Measurements from ENCODE around the gene CNTN5. TPM values are rescaled to one million over a fixed set of nuclear protein-coding genes. Genes with fewer than 3 reads are reported as not detected.

Gene CNTN5
- total and polyA plus RNA-seq, 2 donors (not counting 1 experiment from before 2014, with no cell fraction given), result not detected

DNA sequence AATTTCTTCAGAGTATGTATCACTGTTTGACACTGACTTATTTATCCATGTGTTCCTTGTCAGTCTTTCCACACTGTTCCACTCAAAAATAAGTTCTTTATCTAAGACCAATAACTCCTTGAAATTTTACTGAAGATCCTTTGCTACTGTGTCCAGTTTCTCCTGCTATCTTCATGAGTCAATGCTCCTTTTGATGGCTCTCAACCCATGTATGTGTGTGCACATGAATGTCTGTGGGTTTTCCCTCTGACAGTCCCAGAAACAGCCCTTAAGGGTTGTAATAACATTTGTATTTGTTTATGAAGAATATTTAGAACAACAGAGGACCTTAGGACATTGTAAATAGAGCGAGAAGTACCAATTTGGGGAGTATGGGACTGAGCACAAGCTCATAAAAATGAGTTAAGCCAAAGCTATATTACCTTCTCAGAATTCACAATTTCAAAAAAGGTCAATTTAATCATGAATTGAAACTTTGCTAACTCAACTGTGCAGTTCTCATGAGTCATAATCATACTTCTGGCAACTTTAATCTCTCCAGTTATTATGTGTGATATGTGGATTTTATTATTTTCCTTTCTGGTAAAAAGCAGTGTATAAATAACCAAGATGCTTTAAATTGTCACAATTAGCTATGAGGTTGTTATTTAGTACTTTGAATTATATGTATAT is 533.6 kb downstream of the CNTN5 start:
- no peak for DNase-seq
- no CpG with 5 or more reads among the region's 1 CpG for WGBS (ENCODE audit: insufficient coverage)
- H3K4me1 ChIP-seq (ENCODE audit: control insufficient read depth in 2 of 2, insufficient read depth in 2 of 2, low read length in 2 of 2), result no peaks in the 10 kb centered on the region
- TF ChIP-seq EZH2 (IDR thresholded peaks at IDR 0.05; ENCODE audit: borderline replicate concordance, insufficient read depth, low read depth, low read length, poor library complexity, severe bottlenecking), result no peak
- TF ChIP-seq, protein P1, sequence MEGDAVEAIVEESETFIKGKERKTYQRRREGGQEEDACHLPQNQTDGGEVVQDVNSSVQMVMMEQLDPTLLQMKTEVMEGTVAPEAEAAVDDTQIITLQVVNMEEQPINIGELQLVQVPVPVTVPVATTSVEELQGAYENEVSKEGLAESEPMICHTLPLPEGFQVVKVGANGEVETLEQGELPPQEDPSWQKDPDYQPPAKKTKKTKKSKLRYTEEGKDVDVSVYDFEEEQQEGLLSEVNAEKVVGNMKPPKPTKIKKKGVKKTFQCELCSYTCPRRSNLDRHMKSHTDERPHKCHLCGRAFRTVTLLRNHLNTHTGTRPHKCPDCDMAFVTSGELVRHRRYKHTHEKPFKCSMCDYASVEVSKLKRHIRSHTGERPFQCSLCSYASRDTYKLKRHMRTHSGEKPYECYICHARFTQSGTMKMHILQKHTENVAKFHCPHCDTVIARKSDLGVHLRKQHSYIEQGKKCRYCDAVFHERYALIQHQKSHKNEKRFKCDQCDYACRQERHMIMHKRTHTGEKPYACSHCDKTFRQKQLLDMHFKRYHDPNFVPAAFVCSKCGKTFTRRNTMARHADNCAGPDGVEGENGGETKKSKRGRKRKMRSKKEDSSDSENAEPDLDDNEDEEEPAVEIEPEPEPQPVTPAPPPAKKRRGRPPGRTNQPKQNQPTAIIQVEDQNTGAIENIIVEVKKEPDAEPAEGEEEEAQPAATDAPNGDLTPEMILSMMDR (IDR thresholded peaks at IDR 0.05), result no peak
- no peaks in the 10 kb centered on the region for H3K27me3 Mint-ChIP-seq
- H3K4me3 Mint-ChIP-seq, result no peak overlapping the region
- no peak overlapping the region for H3K4me2 ChIP-seq (replicated peaks; ENCODE audit: low read depth, low read length, poor library complexity, severe bottlenecking)
- ATAC-seq (ENCODE audit: low read depth), result no peak
- H3K27ac ChIP-seq (ENCODE audit: low read length in 2 of 2), result no peak overlapping the region
- H3K4me3 ChIP-seq (ENCODE audit: control extremely low read depth in 1 of 5, extremely low read depth in 1 of 5, insufficient read depth in 1 of 5, low read depth in 2 of 5, low read length in 4 of 5), result no peak overlapping the region
- no peaks in the 10 kb centered on the region for H3K79me2 ChIP-seq (ENCODE audit: control insufficient read depth, insufficient read depth, low read length)
- no peak overlapping the region for H3K9ac ChIP-seq (ENCODE audit: low read length)
- no peaks in the 10 kb centered on the region for H3K9me3 Mint-ChIP-seq (ENCODE audit: insufficient read depth)
- H4K20me1 ChIP-seq (ENCODE audit: control insufficient read depth, insufficient read depth, low read length, poor library complexity, severe bottlenecking), result no peaks in the 10 kb centered on the region
- H3K4me1 Mint-ChIP-seq, result no peaks in the 10 kb centered on the region
- H3K36me3 ChIP-seq (replicated peaks in 1 of 2; ENCODE audit: control extremely low read depth in 1 of 2, control insufficient read depth in 1 of 2, extremely low read depth in 1 of 2, insufficient read depth in 2 of 2, low read length in 1 of 2), result no peaks in the 10 kb centered on the region
- no peak overlapping the region for H2AFZ ChIP-seq (ENCODE audit: insufficient read depth, low read depth, low read length, poor library complexity, severe bottlenecking)
- no peaks in the 10 kb centered on the region for H3K9me3 ChIP-seq (ENCODE audit: control extremely low read depth in 1 of 3, control insufficient read depth in 2 of 3, insufficient read depth in 1 of 3, low read length in 2 of 3)
- ChIA-PET POLR2A (no interaction called here), CTCF (no interaction called here)
- intact Hi-C loops (cut with micrococcal nuclease), result no loop called here
- no peak overlapping the region for H3K27ac Mint-ChIP-seq
- no peaks in the 10 kb centered on the region for H3K27me3 ChIP-seq (replicated peaks in 1 of 4; ENCODE audit: control extremely low read depth in 1 of 4, control insufficient read depth in 3 of 4, insufficient read depth in 4 of 4, low read length in 3 of 4)

DNA sequence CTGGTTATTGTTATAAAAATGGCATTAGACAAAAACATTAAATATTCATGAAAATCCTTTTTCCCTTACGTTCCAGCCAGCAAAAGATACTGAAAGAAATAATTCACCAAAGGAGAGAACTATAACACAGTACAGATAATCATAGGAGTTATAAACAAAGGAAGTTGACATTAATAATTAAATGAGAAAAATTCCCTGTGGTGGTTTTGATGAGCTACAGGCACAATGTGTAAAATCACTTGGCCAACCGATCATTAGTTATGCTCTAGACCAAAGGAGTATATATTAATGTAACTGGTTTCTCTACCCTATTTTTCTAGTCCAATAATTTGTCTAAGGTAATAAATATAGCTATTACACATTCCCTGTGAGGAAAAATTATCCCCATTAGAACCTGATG is 534.7 kb downstream of the CNTN5 start:
- TF ChIP-seq EZH2 (IDR thresholded peaks at IDR 0.05; ENCODE audit: borderline replicate concordance, insufficient read depth, low read depth, low read length, poor library complexity, severe bottlenecking), result no peak
- TF ChIP-seq, protein P1 (IDR thresholded peaks at IDR 0.05), result no peak
- Histone ChIP-seq H3K36me3 (replicated peaks in 1 of 2; ENCODE audit: control extremely low read depth in 1 of 2, control insufficient read depth in 1 of 2, extremely low read depth in 1 of 2, insufficient read depth in 2 of 2, low read length in 1 of 2) (no peaks in the 10 kb centered on the region), H3K27ac (ENCODE audit: low read length in 2 of 2) (no peak overlapping the region), H4K20me1 (ENCODE audit: control insufficient read depth, insufficient read depth, low read length, poor library complexity, severe bottlenecking) (no peaks in the 10 kb centered on the region), H3K9ac (ENCODE audit: low read length) (no peak overlapping the region), H3K79me2 (ENCODE audit: control insufficient read depth, insufficient read depth, low read length) (no peaks in the 10 kb centered on the region), H3K27me3 (replicated peaks in 1 of 4; ENCODE audit: control extremely low read depth in 1 of 4, control insufficient read depth in 3 of 4, insufficient read depth in 4 of 4, low read length in 3 of 4) (no peaks in the 10 kb centered on the region), H2AFZ (ENCODE audit: insufficient read depth, low read depth, low read length, poor library complexity, severe bottlenecking) (no peak overlapping the region), H3K4me1 (ENCODE audit: control insufficient read depth in 2 of 2, insufficient read depth in 2 of 2, low read length in 2 of 2) (no peaks in the 10 kb centered on the region), H3K9me3 (ENCODE audit: control extremely low read depth in 1 of 3, control insufficient read depth in 2 of 3, insufficient read depth in 1 of 3, low read length in 2 of 3) (no peaks in the 10 kb centered on the region), H3K4me2 (replicated peaks; ENCODE audit: low read depth, low read length, poor library complexity, severe bottlenecking) (no peak overlapping the region), H3K4me3 (ENCODE audit: control extremely low read depth in 1 of 5, extremely low read depth in 1 of 5, insufficient read depth in 1 of 5, low read depth in 2 of 5, low read length in 4 of 5) (no peak overlapping the region)
- ChIA-PET POLR2A (no interaction called here), CTCF (no interaction called here)
- intact Hi-C loops (cut with micrococcal nuclease), result no loop called here
- no peak for DNase-seq
- WGBS (ENCODE audit: insufficient coverage), result no CpG with 5 or more reads among the region's 2 CpGs
- no peak for ATAC-seq (ENCODE audit: low read depth)
- H3K27me3 Mint-ChIP-seq, result no peaks in the 10 kb centered on the region
- H3K4me3 Mint-ChIP-seq, result no peak overlapping the region
- H3K4me1 Mint-ChIP-seq, result no peaks in the 10 kb centered on the region
- no peak overlapping the region for H3K27ac Mint-ChIP-seq
- H3K9me3 Mint-ChIP-seq (ENCODE audit: insufficient read depth), result no peaks in the 10 kb centered on the region

All from B cell (primary cell).